ENCODE data around the gene PSG7.
"Not testable (repeated sequence)": the region's sequence is repeated elsewhere in the genome, so short reads cannot be mapped to it uniquely, and the experiment has no call there.

The PSG7 gene

GRCh38 chr19:42916931-42917330 is 20.1 kb downstream of the PSG7 start:
- not testable (repeated sequence) for DNase-seq (ENCODE audit: low read depth in 4 of 4, low spot score in 1 of 4)

- not testable (repeated sequence) for DNase-seq (ENCODE audit: low read depth in 4 of 4, low spot score in 1 of 4)
Observed at GRCh38 chr19:42913516-42913915, 23.5 kb downstream of the PSG7 start.

- DNase-seq (ENCODE audit: low read depth in 4 of 4, low spot score in 1 of 4) = not testable (repeated sequence)
Observed at GRCh38 chr19:42912941-42913340, 24.1 kb downstream of the PSG7 start.

- DNase-seq (ENCODE audit: low read depth in 4 of 4, low spot score in 1 of 4) = not testable (repeated sequence)
Observed at GRCh38 chr19:42911731-42912130, 25.3 kb downstream of the PSG7 start.

- DNase-seq (ENCODE audit: low read depth in 4 of 4, low spot score in 1 of 4) = not testable (repeated sequence)
Observed at GRCh38 chr19:42906162-42906561, 30.8 kb downstream of the PSG7 start.

- not testable (repeated sequence) for DNase-seq (ENCODE audit: low read depth in 4 of 4, low spot score in 1 of 4)
Observed at GRCh38 chr19:42900561-42900960, 36.4 kb downstream of the PSG7 start.

GRCh38 chr19:42899674-42900073 is 37.3 kb downstream of the PSG7 start:
- not testable (repeated sequence) for DNase-seq (ENCODE audit: low read depth in 4 of 4, low spot score in 1 of 4)

GRCh38 chr19:42899110-42899509 is 37.9 kb downstream of the PSG7 start:
- not testable (repeated sequence) for DNase-seq (ENCODE audit: low read depth in 4 of 4, low spot score in 1 of 4)

GRCh38 chr19:42898656-42899055 is 38.4 kb downstream of the PSG7 start:
- not testable (repeated sequence) for DNase-seq (ENCODE audit: low read depth in 4 of 4, low spot score in 1 of 4)

- not testable (repeated sequence) for DNase-seq (ENCODE audit: low read depth in 4 of 4, low spot score in 1 of 4)
Observed at GRCh38 chr19:42897729-42898128, 39.3 kb downstream of the PSG7 start.

GRCh38 chr19:42890446-42890845 is 46.6 kb downstream of the PSG7 start:
- DNase-seq (ENCODE audit: low read depth in 4 of 4, low spot score in 1 of 4) = not testable (repeated sequence)

GRCh38 chr19:42887876-42888445 is 49.0 kb downstream of the PSG7 start:
- not testable (repeated sequence) for DNase-seq (ENCODE audit: low read depth in 4 of 4, low spot score in 1 of 4)

GRCh38 chr19:42882730-42883129 is 54.3 kb downstream of the PSG7 start:
- not testable (repeated sequence) for DNase-seq (ENCODE audit: low read depth in 4 of 4, low spot score in 1 of 4)

- not testable (repeated sequence) for DNase-seq (ENCODE audit: low read depth in 4 of 4, low spot score in 1 of 4)
Observed at GRCh38 chr19:42882010-42882409, 55.0 kb downstream of the PSG7 start.

GRCh38 chr19:42881279-42881678 is 55.7 kb downstream of the PSG7 start:
- not testable (repeated sequence) for DNase-seq (ENCODE audit: low read depth in 4 of 4, low spot score in 1 of 4)

- DNase-seq (ENCODE audit: low read depth in 4 of 4, low spot score in 1 of 4) = not testable (repeated sequence)
Observed at GRCh38 chr19:42880621-42881020, 56.4 kb downstream of the PSG7 start.

- DNase-seq (ENCODE audit: low read depth in 4 of 4, low spot score in 1 of 4) = no peak
Observed at GRCh38 chr19:42879613-42880012, 57.4 kb downstream of the PSG7 start, which contains the start of gene PSG1. Gene PSG1, minus strand, starts transcription at chr19:42879713. Its CDS starts 132 bp downstream, at chr19:42879581.

- DNase-seq (ENCODE audit: low read depth in 4 of 4, low spot score in 1 of 4) = not testable (repeated sequence)
Observed at GRCh38 chr19:42876596-42876995, 60.4 kb downstream of the PSG7 start.

GRCh38 chr19:42875881-42876280 is 61.1 kb downstream of the PSG7 start:
- not testable (repeated sequence) for DNase-seq (ENCODE audit: low read depth in 4 of 4, low spot score in 1 of 4)

- not testable (repeated sequence) for DNase-seq (ENCODE audit: low read depth in 4 of 4, low spot score in 1 of 4)
Observed at GRCh38 chr19:42874901-42875813, 61.9 kb downstream of the PSG7 start.

GRCh38 chr19:42874136-42874535 is 62.9 kb downstream of the PSG7 start:
- DNase-seq (ENCODE audit: low read depth in 4 of 4, low spot score in 1 of 4) = not testable (repeated sequence)

Data from stimulated activated CD4-positive, alpha-beta T cell treated with anti-CD3 and anti-CD28 coated beads, Interleukin-1b, Interleukin-23, amount 100 ng/mL, for 24 hours (primary cell).